Activated CD4-positive, alpha-beta T cell treated with anti-CD3 and anti-CD28 coated beads, Interleukin-2, amount 10 ng/mL, durations not matched to agents 7 days and 5 days (primary cell): Measurements from ENCODE around the gene ANAPC7. TPM values are rescaled to one million over a fixed set of nuclear protein-coding genes. Genes with fewer than 3 reads are reported as not detected.
"Not testable (repeated sequence)": the region's sequence is repeated elsewhere in the genome, so short reads cannot be mapped to it uniquely, and the experiment has no call there.

Source experiments
- CTCF ChIA-PET: fragments of 350-600 bp; sonication (Branson Sonifier 250); formaldehyde crosslinking; loops from one replicate; lab custom pipeline; 2021; ENCODE audit warnings: antibody characterized with exemption; lab: Charles Lee
- POLR2A ChIA-PET: fragments of 350-600 bp; sonication (Branson Sonifier 250); formaldehyde crosslinking; loops from one replicate; lab custom pipeline; 2021; ENCODE audit warnings: antibody characterized with exemption; lab: Charles Lee
- DNase-seq: peaks from one replicate; pipeline ENCODE4 v3.0.0-alpha.2; 2020
- H3K27ac Mint-ChIP-seq: one replicate; pipeline ENCODE4 v1.8.0; 2021; ENCODE audit warnings: mild to moderate bottlenecking, moderate library complexity, mixed read lengths
- H3K27me3 Mint-ChIP-seq: one replicate; pipeline ENCODE4 v1.8.0; 2021; ENCODE audit warnings: mixed read lengths
- H3K36me3 Mint-ChIP-seq: one replicate; pipeline ENCODE4 v1.8.0; 2021; ENCODE audit warnings: low read depth, mixed read lengths
- H3K4me1 Mint-ChIP-seq: one replicate; pipeline ENCODE4 v1.8.0; 2021; ENCODE audit warnings: mixed read lengths
- H3K4me3 Mint-ChIP-seq: one replicate; pipeline ENCODE4 v1.8.0; 2021; ENCODE audit warnings: mild to moderate bottlenecking, moderate library complexity, mixed read lengths
- H3K9me3 Mint-ChIP-seq: one replicate; pipeline ENCODE4 v1.8.0; 2021; ENCODE audit warnings: mixed read lengths
- total RNA-seq, 2 experiments: library from RNA; stranded (reverse); gene quantifications; one replicate each; pipeline ENCODE4 v1.2.3, GENCODE V29; 2021

The ANAPC7 gene
- total RNA-seq, 2 experiments from 2014 or later, result 61.8 to 67.7 TPM

GRCh38 chr12:110342157-110342556, 61.4 kb downstream of the ANAPC7 start:
- H3K9me3 Mint-ChIP-seq, result no peaks in the 10 kb centered on the region
- ChIA-PET POLR2A (no interaction called here), CTCF (interaction anchor here (1.2 kb wide), 1 partner anchor 89 kb away, joined by 4 read pairs; no protein-coding TSS in a partner anchor)
- no peak overlapping the region for H3K4me3 Mint-ChIP-seq
- H3K4me1 Mint-ChIP-seq, result peaks cover under 1% of the 10 kb centered on the region
- H3K36me3 Mint-ChIP-seq, result peaks cover 81% of the 10 kb centered on the region
- H3K27me3 Mint-ChIP-seq, result no peaks in the 10 kb centered on the region
- H3K27ac Mint-ChIP-seq, result no peak overlapping the region
- no peak for DNase-seq

DNA sequence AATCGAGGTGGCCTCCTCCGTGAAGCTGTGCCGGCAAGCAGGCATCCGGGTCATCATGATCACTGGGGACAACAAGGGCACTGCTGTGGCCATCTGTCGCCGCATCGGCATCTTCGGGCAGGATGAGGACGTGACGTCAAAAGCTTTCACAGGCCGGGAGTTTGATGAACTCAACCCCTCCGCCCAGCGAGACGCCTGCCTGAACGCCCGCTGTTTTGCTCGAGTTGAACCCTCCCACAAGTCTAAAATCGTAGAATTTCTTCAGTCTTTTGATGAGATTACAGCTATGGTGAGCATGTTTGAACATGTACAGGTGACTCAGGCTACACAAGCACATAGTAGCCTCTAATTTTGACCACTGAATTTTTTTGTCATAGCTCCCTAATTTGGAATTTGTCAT, 62.8 kb downstream of the ANAPC7 start:
- CTCF ChIA-PET, result interaction anchor here (1.0 to 2.2 kb wide), 2 partner anchors 10 to 220 kb away, joined by 3 to 6 read pairs; no protein-coding TSS in a partner anchor

DNA sequence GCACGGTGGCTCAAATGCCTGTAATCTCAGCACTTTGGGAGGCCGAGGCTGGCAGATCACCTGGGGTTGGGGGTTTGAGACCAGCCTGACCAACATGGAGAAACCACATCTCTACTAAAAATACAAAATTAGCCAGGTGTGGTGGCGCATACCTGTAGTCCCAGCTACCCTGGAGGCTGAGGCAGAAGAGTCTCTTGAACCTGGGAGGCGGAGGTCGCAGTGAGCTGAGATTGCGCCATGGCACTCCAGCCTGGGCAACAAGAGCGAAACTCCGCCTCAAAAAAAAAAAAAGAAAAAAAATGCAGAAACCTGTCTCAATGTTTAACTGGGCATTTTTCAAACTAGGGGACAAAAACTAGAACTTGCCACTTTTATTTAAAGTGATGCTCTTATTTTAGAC, 63.2 kb downstream of the ANAPC7 start:
- H3K27me3 Mint-ChIP-seq, H3K27ac Mint-ChIP-seq, H3K4me1 Mint-ChIP-seq, DNase-seq, POLR2A ChIA-PET, H3K9me3 Mint-ChIP-seq, H3K4me3 Mint-ChIP-seq: not testable (repeated sequence)
- CTCF ChIA-PET, result interaction anchor here (1.0 to 2.2 kb wide), 4 partner anchors 10 to 220 kb away, joined by 3 to 6 read pairs (median 3); no protein-coding TSS in a partner anchor
- H3K36me3 Mint-ChIP-seq, result peaks cover 77% of the 10 kb centered on the region

More for the DNA sequence above, 62.8 kb downstream of the ANAPC7 start:
- Mint-ChIP-seq H3K4me3 (no peak overlapping the region), H3K9me3 (no peaks in the 10 kb centered on the region), H3K4me1 (no peaks in the 10 kb centered on the region), H3K27ac (no peak overlapping the region), H3K27me3 (no peaks in the 10 kb centered on the region), H3K36me3 (peaks cover 76% of the 10 kb centered on the region)
- POLR2A ChIA-PET, result interaction anchor here (0.6 to 0.8 kb wide), 2 partner anchors 9 to 89 kb away, joined by 3 to 6 read pairs; no protein-coding TSS in a partner anchor
- no peak for DNase-seq

- no peak for DNase-seq
- POLR2A ChIA-PET, result no interaction called here
- Mint-ChIP-seq H3K27me3 (no peaks in the 10 kb centered on the region), H3K27ac (no peak overlapping the region), H3K36me3 (peaks cover 69% of the 10 kb centered on the region), H3K4me3 (no peak overlapping the region), H3K4me1 (no peaks in the 10 kb centered on the region), H3K9me3 (no peaks in the 10 kb centered on the region)
- CTCF ChIA-PET, result interaction anchor here (0.6 to 2.2 kb wide), 4 partner anchors 11 to 1639 kb away, joined by 3 to 6 read pairs (median 3); no protein-coding TSS in a partner anchor
Observed at GRCh38 chr12:110339184-110339952, 64.1 kb downstream of the ANAPC7 start.

DNA sequence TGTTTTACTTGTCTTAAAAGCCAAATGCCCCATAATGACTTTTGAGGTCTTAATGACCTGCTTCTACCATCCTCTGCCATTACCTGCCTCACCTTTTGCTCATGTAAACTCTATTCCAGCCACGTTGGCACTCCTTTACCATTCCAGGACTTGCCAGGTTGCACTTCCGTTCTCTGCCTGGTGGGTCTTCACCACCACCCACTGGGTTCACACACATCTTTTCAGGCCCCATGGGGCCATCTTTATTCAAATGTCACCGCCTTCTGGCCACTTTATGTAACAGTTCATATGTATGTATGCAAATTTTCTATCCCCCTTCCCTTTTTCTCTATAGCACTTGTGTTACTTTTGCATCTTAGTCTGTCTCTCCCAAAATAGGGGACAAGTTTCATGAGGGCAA, 64.8 kb downstream of the ANAPC7 start:
- ChIA-PET POLR2A (no interaction called here), CTCF (no interaction called here)
- Mint-ChIP-seq H3K27me3 (no peaks in the 10 kb centered on the region), H3K36me3 (peaks cover 67% of the 10 kb centered on the region), H3K27ac (no peak overlapping the region), H3K4me3 (no peak overlapping the region), H3K4me1 (no peaks in the 10 kb centered on the region), H3K9me3 (no peaks in the 10 kb centered on the region)
- DNase-seq, result no peak

DNA sequence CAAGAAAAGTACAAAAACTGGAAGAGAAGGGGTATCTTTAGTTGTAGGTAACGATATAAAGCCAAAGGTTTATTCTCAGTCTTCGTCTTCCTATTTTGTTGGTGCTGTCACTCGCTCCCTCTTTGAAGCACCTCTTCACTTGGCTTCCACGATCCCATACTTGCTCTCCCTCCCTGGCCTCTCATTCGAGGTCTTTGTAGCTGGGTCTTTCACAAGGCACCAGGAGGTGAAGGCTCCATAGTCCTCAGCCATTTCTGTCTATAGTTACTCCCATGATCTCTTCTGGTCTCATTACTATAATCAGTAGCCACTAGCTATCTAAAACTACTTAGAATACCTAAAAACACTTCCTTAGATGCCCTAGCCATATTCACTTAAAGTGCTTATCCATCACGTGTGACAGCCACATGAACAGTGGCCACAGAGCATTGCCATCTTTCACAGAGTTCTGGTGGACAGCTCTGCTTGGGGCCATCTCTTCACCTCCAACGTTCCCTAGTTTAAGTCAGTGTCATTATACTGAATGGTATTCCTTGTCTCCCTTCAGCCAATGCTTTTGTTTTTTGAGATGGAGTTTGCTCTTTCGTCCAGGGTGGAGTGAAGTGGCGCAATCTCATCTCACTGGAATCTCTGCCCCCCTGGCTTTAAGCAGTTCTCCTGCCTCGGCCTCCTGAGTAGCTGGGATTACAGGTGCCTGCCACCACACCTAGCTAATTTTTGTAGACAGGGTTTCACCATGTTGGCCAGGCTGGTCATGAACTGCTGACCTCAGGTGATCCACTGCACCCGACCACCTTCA, 65.4 kb downstream of the ANAPC7 start:
- H3K4me1 Mint-ChIP-seq, result no peaks in the 10 kb centered on the region
- H3K36me3 Mint-ChIP-seq, result peaks cover 68% of the 10 kb centered on the region
- no peak overlapping the region for H3K4me3 Mint-ChIP-seq
- CTCF ChIA-PET, result interaction anchor here (0.5 kb wide), 1 partner anchor 51 kb away, joined by 3 read pairs; no protein-coding TSS in a partner anchor
- peak overlapping the region; percentile 57 for H3K27ac Mint-ChIP-seq
- H3K9me3 Mint-ChIP-seq, result no peaks in the 10 kb centered on the region
- no peak for DNase-seq
- POLR2A ChIA-PET, result no interaction called here
- no peaks in the 10 kb centered on the region for H3K27me3 Mint-ChIP-seq

GRCh38 chr12:110335481-110336045, 67.9 kb downstream of the ANAPC7 start:
- Mint-ChIP-seq H3K4me1 (peaks cover 1% of the 10 kb centered on the region), H3K27ac (no peak overlapping the region), H3K36me3 (peaks cover 56% of the 10 kb centered on the region), H3K4me3 (no peak overlapping the region), H3K27me3 (no peaks in the 10 kb centered on the region), H3K9me3 (no peaks in the 10 kb centered on the region)
- no peak for DNase-seq
- ChIA-PET POLR2A (no interaction called here), CTCF (interaction anchor here (0.7 to 1.7 kb wide), 4 partner anchors 14 to 114 kb away, joined by 3 to 6 read pairs (median 4); partner anchors contain the start of gene ARPC3)

GRCh38 chr12:110333201-110333600, 70.3 kb downstream of the ANAPC7 start:
- Mint-ChIP-seq H3K27ac (no peak overlapping the region), H3K4me1 (peaks cover 10% of the 10 kb centered on the region), H3K4me3 (no peak overlapping the region), H3K27me3 (no peaks in the 10 kb centered on the region), H3K9me3 (no peaks in the 10 kb centered on the region), H3K36me3 (peaks cover 48% of the 10 kb centered on the region)
- ChIA-PET POLR2A (no interaction called here), CTCF (interaction anchor here (1.8 kb wide), 1 partner anchor 12 kb away, joined by 9 read pairs; no protein-coding TSS in a partner anchor)
- no peak for DNase-seq

DNA sequence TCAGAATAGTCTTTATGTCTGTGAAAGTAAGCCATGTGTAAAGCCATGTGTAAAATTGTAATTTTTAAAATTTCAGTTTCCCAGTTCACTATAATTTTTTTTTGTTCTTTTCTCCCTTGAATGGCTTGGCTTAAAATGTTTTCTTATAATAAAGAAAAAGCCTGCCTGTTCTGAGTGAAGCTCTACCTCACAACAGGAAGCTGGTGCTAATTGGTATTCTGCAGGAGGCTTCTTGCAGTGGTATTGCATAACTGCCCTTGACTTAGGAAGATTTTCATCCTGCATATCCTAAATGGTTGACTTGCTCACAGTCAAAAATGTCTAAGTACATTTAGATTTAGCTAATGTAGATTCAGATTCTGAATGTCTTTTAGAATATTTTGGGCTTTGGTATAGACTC, 73.0 kb downstream of the ANAPC7 start:
- ChIA-PET CTCF (interaction anchor here (0.9 to 2.2 kb wide), 5 partner anchors 13 to 133 kb away, joined by 3 to 6 read pairs (median 4); no protein-coding TSS in a partner anchor), POLR2A (no interaction called here)
- no peak for DNase-seq
- no peaks in the 10 kb centered on the region for H3K27me3 Mint-ChIP-seq
- no peak overlapping the region for H3K27ac Mint-ChIP-seq
- H3K36me3 Mint-ChIP-seq, result peaks cover 53% of the 10 kb centered on the region
- H3K9me3 Mint-ChIP-seq, result no peaks in the 10 kb centered on the region
- no peak overlapping the region for H3K4me3 Mint-ChIP-seq
- peaks cover 10% of the 10 kb centered on the region for H3K4me1 Mint-ChIP-seq

DNA sequence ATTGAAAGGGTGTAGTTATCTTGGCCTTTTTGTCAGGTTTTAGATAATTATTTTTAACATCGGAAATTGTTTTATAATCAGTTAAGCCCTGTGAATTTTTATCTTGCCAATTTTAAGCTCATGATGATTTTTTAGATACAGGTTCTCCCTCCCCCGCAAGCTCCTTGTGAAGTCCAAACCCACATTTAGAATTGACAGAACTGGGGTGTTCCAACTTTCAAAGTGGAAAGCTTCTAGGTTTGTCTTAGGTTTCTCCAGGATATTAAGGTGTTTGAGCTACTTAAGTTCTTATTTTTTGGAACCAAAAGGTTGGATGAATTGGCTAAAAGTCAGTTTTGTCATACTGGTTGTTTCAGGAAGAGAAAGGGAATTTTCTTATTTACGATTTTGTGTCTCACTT, 73.4 kb downstream of the ANAPC7 start:
- H3K36me3 Mint-ChIP-seq, result peaks cover 52% of the 10 kb centered on the region
- H3K4me1 Mint-ChIP-seq, result peaks cover 10% of the 10 kb centered on the region
- CTCF ChIA-PET, result interaction anchor here (0.9 to 2.2 kb wide), 4 partner anchors 12 to 101 kb away, joined by 3 to 6 read pairs (median 4); no protein-coding TSS in a partner anchor
- H3K27me3 Mint-ChIP-seq, result no peaks in the 10 kb centered on the region
- POLR2A ChIA-PET, result interaction anchor here (0.6 kb wide), 1 partner anchor 91 kb away, joined by 3 read pairs; no protein-coding TSS in a partner anchor
- no peaks in the 10 kb centered on the region for H3K9me3 Mint-ChIP-seq
- peak overlapping the region; percentile 66 for H3K27ac Mint-ChIP-seq
- no peak overlapping the region for H3K4me3 Mint-ChIP-seq
- no peak for DNase-seq

DNA sequence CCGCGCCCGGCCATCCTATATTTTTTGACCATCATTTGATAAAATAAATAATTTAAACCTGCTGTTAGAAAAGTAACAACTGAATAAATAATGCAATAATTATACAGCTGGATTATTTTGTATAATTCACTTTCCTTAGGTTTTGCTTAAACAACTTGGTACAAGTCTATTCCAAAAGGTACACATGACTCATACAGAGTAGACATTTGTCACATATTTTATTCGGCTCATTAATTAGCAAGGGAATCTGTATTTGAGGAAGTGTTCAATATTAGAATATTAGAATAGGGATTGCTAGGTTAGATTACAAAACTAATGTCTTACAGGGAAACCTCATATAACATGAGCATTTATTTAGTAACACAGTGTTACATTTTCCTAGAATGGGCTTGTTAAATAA, 73.8 kb downstream of the ANAPC7 start:
- POLR2A ChIA-PET, result interaction anchor here (0.6 kb wide), 1 partner anchor 92 kb away, joined by 3 read pairs; no protein-coding TSS in a partner anchor
- H3K27ac Mint-ChIP-seq, result no peak overlapping the region
- no peaks in the 10 kb centered on the region for H3K27me3 Mint-ChIP-seq
- H3K4me3 Mint-ChIP-seq, result no peak overlapping the region
- DNase-seq, result no peak
- CTCF ChIA-PET, result interaction anchor here (0.9 to 2.2 kb wide), 4 partner anchors 12 to 101 kb away, joined by 3 to 6 read pairs (median 4); no protein-coding TSS in a partner anchor
- H3K4me1 Mint-ChIP-seq, result peaks cover 10% of the 10 kb centered on the region
- no peaks in the 10 kb centered on the region for H3K9me3 Mint-ChIP-seq
- peaks cover 52% of the 10 kb centered on the region for H3K36me3 Mint-ChIP-seq
